H1 (cell line): ENCODE results near the gene ARHGEF12. TPM values are rescaled to one million over a fixed set of nuclear protein-coding genes. Genes with fewer than 3 reads are reported as not detected.

ENCODE experiments used
- CTCF ChIA-PET: fragments of 300-600 bp; sonication (Branson Sonifier 250); formaldehyde crosslinking; loops from one replicate; lab custom pipeline; 2021; ENCODE audit not compliant: partially characterized antibody; lab: Charles Lee
- POLR2A ChIA-PET: fragments of 300-600 bp; sonication (Branson Sonifier 250); formaldehyde crosslinking; loops from one replicate; lab custom pipeline; 2021; ENCODE audit warnings: inconsistent platforms; ENCODE audit not compliant: partially characterized antibody; lab: Charles Lee
- DNase-seq, 2 experiments: peaks; one replicate each; pipeline versions ENCODE4 v3.0.0 to v3.0.0-alpha.2; 2010 to 2022; ENCODE audit warnings: low spot score in 2 of 2, low read depth in 1 of 2, mixed read lengths in 1 of 2
- FAIRE-seq: peaks from 2 replicates; lab custom pipeline; 2011; peaks lifted over from hg19 to GRCh38; lab: Jason Lieb, UNC
- H2AFZ ChIP-seq: 2 replicates; pipeline ENCODE4 v1.8.1; 2012; ENCODE audit warnings: low read length, inconsistent platforms
- H2AK5ac ChIP-seq: 2 replicates; pipeline ENCODE4 v1.6.1; 2013; ENCODE audit warnings: low read depth, low read length
- H2BK120ac ChIP-seq: replicated peaks from 2 replicates; pipeline ENCODE3; 2013; ENCODE audit warnings: low read depth, low read length, inconsistent platforms
- H2BK12ac ChIP-seq: 2 replicates; pipeline ENCODE4 v1.6.1; 2013; ENCODE audit warnings: low read depth, low read length
- H2BK15ac ChIP-seq: 2 replicates; pipeline ENCODE4 v1.6.1; 2013; ENCODE audit warnings: low read length
- H2BK20ac ChIP-seq: 2 replicates; pipeline ENCODE4 v1.6.1; 2013; ENCODE audit warnings: low read length
- H2BK5ac ChIP-seq: 2 replicates; pipeline ENCODE4 v1.6.1; 2013; ENCODE audit warnings: low read depth, low read length
- H3K14ac ChIP-seq: 2 replicates; pipeline ENCODE4 v1.6.1; 2013; ENCODE audit warnings: inconsistent platforms; ENCODE audit not compliant: insufficient read length
- H3K18ac ChIP-seq: 2 replicates; pipeline ENCODE4 v1.6.1; 2013; ENCODE audit warnings: low read length; ENCODE audit errors: extremely low read depth
- H3K23ac ChIP-seq: 2 replicates; pipeline ENCODE4 v1.6.1; 2013; ENCODE audit warnings: inconsistent platforms; ENCODE audit not compliant: insufficient read length
- H3K23me2 ChIP-seq: 2 replicates; pipeline ENCODE4 v1.6.1; 2013; ENCODE audit warnings: low read depth, low read length
- H3K27ac ChIP-seq: 2 replicates; pipeline ENCODE4 v1.6.1; 2011; ENCODE audit warnings: low read depth, low read length, inconsistent platforms
- H3K27me3 ChIP-seq, 4 experiments: replicated peaks in 1 of 4; 1 replicate in 1 of 4; 2 replicates in 3 of 4; pipeline versions ENCODE4 v1.6.1 to v1.8.1; 2011 to 2013; ENCODE audit warnings: low read length in 3 of 4, mild to moderate bottlenecking in 3 of 4, inconsistent platforms in 2 of 4, mixed read lengths in 2 of 4, moderate library complexity in 1 of 4; ENCODE audit not compliant: control insufficient read depth in 3 of 4, insufficient read depth in 3 of 4; ENCODE audit errors: extremely low read depth in 1 of 4
- H3K36me3 ChIP-seq, 4 experiments: 2 replicates each; pipeline versions ENCODE4 v1.6.1 to v1.8.1; 2011 to 2013; ENCODE audit warnings: mild to moderate bottlenecking in 4 of 4, low read length in 3 of 4, moderate library complexity in 2 of 4, control low read depth in 1 of 4, inconsistent platforms in 1 of 4; ENCODE audit not compliant: insufficient read depth in 4 of 4, control insufficient read depth in 2 of 4
- H3K4ac ChIP-seq: replicated peaks from 2 replicates; pipeline ENCODE3; 2013; ENCODE audit warnings: low read length, low read depth, mixed read lengths, inconsistent platforms; ENCODE audit not compliant: insufficient read length
- H3K4me1 ChIP-seq, 4 experiments: replicated peaks in 1 of 4; 1 replicate in 1 of 4; 2 replicates in 3 of 4; pipeline versions ENCODE4 v1.6.1 to v1.8.1; 2011 to 2013; ENCODE audit warnings: low read length in 3 of 4, inconsistent platforms in 2 of 4, mixed read lengths in 1 of 4; ENCODE audit not compliant: insufficient read depth in 4 of 4, control insufficient read depth in 3 of 4
- H3K4me2 ChIP-seq, 2 experiments: 2 replicates each; pipeline versions ENCODE4 v1.6.1 to v1.8.1; 2011 to 2013; ENCODE audit warnings: low read depth in 2 of 2, low read length in 2 of 2, control low read depth in 1 of 2, inconsistent platforms in 1 of 2, mild to moderate bottlenecking in 1 of 2; ENCODE audit not compliant: insufficient read depth in 1 of 2
- H3K4me3 ChIP-seq, 4 experiments: fragments of 200-600, 300-600 bp in 1 of 4; sonication (generic), shearing (Covaris generic), sonication (Bioruptor Twin) in 1 of 4; 2 replicates each; pipeline versions ENCODE4 v1.5.1 to v1.8.1; 2011 to 2016; ENCODE audit warnings: low read length in 4 of 4, low read depth in 3 of 4, control low read depth in 2 of 4, inconsistent platforms in 2 of 4, mild to moderate bottlenecking in 2 of 4, mixed read lengths in 1 of 4, moderate library complexity in 1 of 4; ENCODE audit not compliant: insufficient read depth in 2 of 4; ENCODE audit errors: extremely low read depth in 1 of 4
- H3K56ac ChIP-seq: replicated peaks from 2 replicates; pipeline ENCODE3; 2013; ENCODE audit warnings: low read depth, mild to moderate bottlenecking, mixed read lengths, low read length, inconsistent platforms; ENCODE audit not compliant: insufficient read length
- H3K79me1 ChIP-seq: 2 replicates; pipeline ENCODE4 v1.6.1; 2013; ENCODE audit warnings: low read depth, low read length, control low read depth
- H3K79me2 ChIP-seq, 2 experiments: 2 replicates each; pipeline versions ENCODE4 v1.6.1 to v1.8.1; 2012 to 2013; ENCODE audit warnings: low read length in 2 of 2, mild to moderate bottlenecking in 2 of 2, inconsistent platforms in 1 of 2; ENCODE audit not compliant: insufficient read depth in 2 of 2, control insufficient read depth in 1 of 2
- H3K9ac ChIP-seq, 4 experiments: replicated peaks in 1 of 4; 1 replicate in 1 of 4; 2 replicates in 3 of 4; pipeline versions ENCODE4 v1.6.1 to v1.8.1; 2011 to 2013; ENCODE audit warnings: low read depth in 3 of 4, low read length in 3 of 4, control low read depth in 2 of 4, mild to moderate bottlenecking in 2 of 4, moderate library complexity in 2 of 4, inconsistent platforms in 1 of 4; ENCODE audit errors: extremely low read depth in 1 of 4
- H3K9me3 ChIP-seq, 2 experiments: 2 replicates each; pipeline versions ENCODE4 v1.6.1 to v1.8.1; 2012 to 2013; ENCODE audit warnings: mild to moderate bottlenecking in 2 of 2, moderate library complexity in 2 of 2, control low read depth in 1 of 2, inconsistent platforms in 1 of 2, low read depth in 1 of 2, low read length in 1 of 2, mixed read lengths in 1 of 2; ENCODE audit not compliant: insufficient read depth in 2 of 2
- H4K20me1 ChIP-seq, 2 experiments: replicated peaks in 1 of 2; 2 replicates each; pipeline versions ENCODE3 to v1.8.1; 2011 to 2013; ENCODE audit warnings: inconsistent platforms in 2 of 2, low read length in 2 of 2, mild to moderate bottlenecking in 1 of 2; ENCODE audit not compliant: insufficient read depth in 2 of 2, control insufficient read depth in 1 of 2
- H4K5ac ChIP-seq: 2 replicates; pipeline ENCODE4 v1.6.1; 2013; ENCODE audit warnings: low read length, low read depth, mixed read lengths, inconsistent platforms; ENCODE audit not compliant: insufficient read length
- H4K8ac ChIP-seq: 2 replicates; pipeline ENCODE4 v1.8.0; 2013; ENCODE audit warnings: mild to moderate bottlenecking, moderate library complexity, low read length, inconsistent platforms; ENCODE audit not compliant: insufficient read depth; ENCODE audit errors: extremely low read depth
- H4K91ac ChIP-seq: replicated peaks from 2 replicates; pipeline ENCODE3; 2013; ENCODE audit warnings: low read length, mixed read lengths, inconsistent platforms; ENCODE audit not compliant: insufficient read length
- CTBP2 ChIP-seq: IDR thresholded peaks from 2 replicates; pipeline ENCODE4 v1.7.0; 2011; ENCODE audit warnings: borderline replicate concordance, mild to moderate bottlenecking, moderate library complexity, mixed read lengths, low read length; ENCODE audit not compliant: insufficient read depth, insufficient read length
- EGR1 ChIP-seq: IDR thresholded peaks from 2 replicates; pipeline ENCODE4 v1.6.1; 2011; ENCODE audit warnings: low read depth, low read length, borderline replicate concordance
- GABPA ChIP-seq: IDR thresholded peaks from 2 replicates; pipeline ENCODE4 v1.6.1; 2011; ENCODE audit warnings: mild to moderate bottlenecking, low read length, moderate library complexity, borderline replicate concordance; ENCODE audit not compliant: insufficient read depth
- HDAC2 ChIP-seq, 2 experiments: fragments of 300-600 bp in 1 of 2; sonication (generic) in 1 of 2; IDR thresholded peaks; 2 replicates each; pipeline ENCODE4 v1.6.1; 2011 to 2012; ENCODE audit warnings: low read depth in 2 of 2, low read length in 2 of 2, mild to moderate bottlenecking in 2 of 2, moderate library complexity in 2 of 2, borderline replicate concordance in 1 of 2, inconsistent platforms in 1 of 2
- HDAC6 ChIP-seq: IDR thresholded peaks from one replicate; pipeline ENCODE4 v1.7.1; 2012; ENCODE audit warnings: low read depth, mild to moderate bottlenecking, inconsistent platforms, low read length, moderate library complexity
- JUN ChIP-seq: IDR thresholded peaks from 2 replicates; pipeline ENCODE4 v1.6.1; 2011; ENCODE audit warnings: low read depth, mild to moderate bottlenecking, improper control_type of control experiment, low read length
- POLR2AphosphoS5 ChIP-seq: IDR thresholded peaks from 2 replicates; pipeline ENCODE4 v1.6.1; 2011; ENCODE audit warnings: low read depth, low read length
- SP1 ChIP-seq: IDR thresholded peaks from 2 replicates; pipeline ENCODE4 v1.6.1; 2011; ENCODE audit warnings: low read depth, low read length
- SP4 ChIP-seq: IDR thresholded peaks from 2 replicates; pipeline ENCODE4 v1.6.1; 2012; ENCODE audit warnings: low read length, inconsistent platforms
- SRF ChIP-seq: IDR thresholded peaks from 2 replicates; pipeline ENCODE4 v1.6.1; 2011; ENCODE audit warnings: mild to moderate bottlenecking, low read depth, low read length, moderate library complexity
- TAF1 ChIP-seq: IDR thresholded peaks from 2 replicates; pipeline ENCODE4 v1.6.1; 2011; ENCODE audit warnings: mild to moderate bottlenecking, low read depth, low read length
- YY1 ChIP-seq: IDR thresholded peaks from 2 replicates; pipeline ENCODE4 v1.6.1; 2011; ENCODE audit warnings: low read depth, mild to moderate bottlenecking, low read length
- ZNF274 ChIP-seq: IDR thresholded peaks from 2 replicates; pipeline ENCODE4 v1.7.0; 2012; ENCODE audit warnings: low read length, borderline replicate concordance; ENCODE audit errors: extremely low read depth
- WGBS, 2 experiments: shearing (Covaris generic) in 1 of 2; methylation state at CpG; one replicate each; pipeline versions ENCODE4 v1.1.6 to v1.1.7; 2013 to 2015; ENCODE audit warnings: low lambda C conversion rate in 2 of 2, mixed read lengths in 2 of 2, inconsistent platforms in 1 of 2, low coverage in 1 of 2, missing lambda C conversion rate in 1 of 2; ENCODE audit not compliant: insufficient replicate concordance in 2 of 2, insufficient coverage in 1 of 2, insufficient read length in 1 of 2; ENCODE audit errors: extremely low coverage in 1 of 2, missing lambda C conversion rate in 1 of 2; 5-methylcytosine and 5-hydroxymethylcytosine counted together
- polyA plus RNA-seq, 7 experiments: library from polyadenylated mRNA; depleted of rRNA in 3 of 7; stranded (reverse) in 5 of 7; unstranded in 2 of 7; fragments of >200 nt in 5 of 7; fragments of 200-250 nt in 2 of 7; gene quantifications; 1 replicate in 5 of 7; 2 replicates in 1 of 7; 4 replicates in 1 of 7; pipeline versions ENCODE4 v1.2.1 to v1.2.3, GENCODE V29; 2011 to 2013; ENCODE audit warnings: missing spikeins in 2 of 7, mixed read lengths in 2 of 7
- total RNA-seq: library from RNA; stranded (reverse); fragmentation: NEBNext Ultra II Directional; extraction: Animal tissue kit (Norgen Biotek cat#: 25700); gene quantifications from 2 replicates; pipeline ENCODE4 v1.2.1, GENCODE V29; 2021

Gene ARHGEF12
- total and polyA plus RNA-seq, 2 of the 8 experiments (the other 6 are each of a cell fraction or from before 2014, with no cell fraction given), result 5.1 to 33.7 TPM

- Histone ChIP-seq H3K36me3 (no peaks in the 10 kb centered on the region), H2BK15ac (no peak overlapping the region), H3K23me2 (no peaks in the 10 kb centered on the region), H2BK120ac (no peak overlapping the region), H3K9ac (no peak overlapping the region), H3K4me3 (no peak overlapping the region), H3K79me2 (no peaks in the 10 kb centered on the region), H3K14ac (no peak overlapping the region)
- POLR2A ChIA-PET, result no interaction called here
- TF ChIP-seq SP4 (no peak), GABPA (no peak), CTBP2 (no peak), TAF1 (no peak), ZNF274 (no peak), SRF (no peak), YY1 (no peak), SP1 (no peak), HDAC2 (IDR thresholded peaks at IDR 0.05; ENCODE audit: borderline replicate concordance in 1 of 2, low read depth in 2 of 2, low read length in 2 of 2) (no peak), HDAC6 (no peak), POLR2AphosphoS5 (no peak), EGR1 (no peak), JUN (no peak)
- TF ChIP-seq, all 59 proteins: peak for 0
- Histone ChIP-seq H3K18ac (peak overlapping the region; percentile 68; the same call in 1 of the 2 replicates), H2AFZ (no peak overlapping the region), H3K4me1 (peaks cover 4 to 24% (median 16%) of the 10 kb centered on the region in 4 experiments; a peak in 6 of 7 replicates), H3K56ac (no peak overlapping the region), H3K27ac (no peak overlapping the region), H2AK5ac (no peak overlapping the region), H3K4ac (no peak overlapping the region), H2BK20ac (peak overlapping the region; percentile 75; the same call in 1 of the 2 replicates), H3K23ac (no peak overlapping the region), H2BK12ac (no peak overlapping the region), H4K91ac (no peak overlapping the region), H4K5ac (no peak overlapping the region), H3K9me3 (no peaks in the 10 kb centered on the region), H4K20me1 (no peaks in the 10 kb centered on the region), H3K27me3 (no peaks in the 10 kb centered on the region), H3K4me2 (no peak overlapping the region), H2BK5ac (no peak overlapping the region; the same call in 1 of the 2 replicates), H3K79me1 (no peaks in the 10 kb centered on the region), H4K8ac (no peak overlapping the region)
- DNase-seq (no peak), FAIRE-seq (no peak)
- CTCF ChIA-PET, result interaction anchor here (1.1 to 4.4 kb wide), 6 partner anchors 11 to 412 kb away, joined by 3 to 30 read pairs (median 4); partner anchors contain the start of gene GRIK4
- WGBS, 2 experiments, result 91% methylated on average over 5 of the region's 5 CpGs; no CpG with 5 or more reads in 1 of the 2 experiments
Measured at GRCh38 chr11:120499859-120500258, 163.6 kb downstream of the ARHGEF12 start.
